K562 (cell line): ENCODE results near the gene NHLRC2. TPM values are rescaled to one million over a fixed set of nuclear protein-coding genes. Genes with fewer than 3 reads are reported as not detected.

ENCODE experiments used
- ATAC-seq: fragments of 200-7000 bp; cut with Tn5 transposase; 3 replicates; pipeline ENCODE4 v1.9.1; 2020; ENCODE audit warnings: moderate library complexity
- BruUV-seq: library from RNA; stranded (reverse); fragments of 400-500 nt; replicated peaks from 2 replicates; lab custom pipeline; 2021; lab: Mats Ljungman, UMichigan
- CTCF ChIA-PET: fragments of 300-600 bp; formaldehyde crosslinking; extraction: SDS; loops from one replicate; lab custom pipeline; 2021; ENCODE audit warnings: low intra/inter-chr PET ratio; lab: Yijun Ruan, JAX
- POLR2A ChIA-PET: fragments of 300-600, 350-650 bp; sonication (Branson Sonifier 250); formaldehyde crosslinking; extraction: SDS; loops from one replicate; lab custom pipeline; 2021; ENCODE audit warnings: antibody characterized with exemption, inconsistent platforms; lab: Yijun Ruan, JAX
- DNase-seq, 4 experiments: peaks; one replicate each; pipeline versions ENCODE4 v3.0.0 to v3.0.0-alpha.2; 2011 to 2018; ENCODE audit warnings: low spot score in 3 of 4, mixed read lengths in 3 of 4; ENCODE audit errors: extremely low read depth in 1 of 4
- FAIRE-seq: peaks from 2 replicates; lab custom pipeline; 2011; peaks lifted over from hg19 to GRCh38; lab: Jason Lieb, UNC
- H2AFZ ChIP-seq: 2 replicates; pipeline ENCODE4 v1.6.0; 2011; ENCODE audit warnings: low read depth, low read length, control low read depth, inconsistent platforms
- H3K27ac ChIP-seq: fragments of 200-600 bp; 3 replicates; pipeline ENCODE4 v1.8.0; 2011; ENCODE audit warnings: low read depth, mild to moderate bottlenecking, control low read depth, inconsistent platforms, low read length, moderate library complexity, mixed read lengths; ENCODE audit errors: extremely low read depth
- H3K27me3 ChIP-seq, 2 experiments: fragments of 300-600 bp in 1 of 2; 2 replicates in 1 of 2; 3 replicates in 1 of 2; pipeline versions ENCODE4 v1.6.0 to v1.8.0; 2011; ENCODE audit warnings: inconsistent platforms in 2 of 2, low read length in 2 of 2, mild to moderate bottlenecking in 1 of 2, mixed read lengths in 1 of 2, moderate library complexity in 1 of 2; ENCODE audit not compliant: control insufficient read depth in 2 of 2, insufficient read depth in 2 of 2
- H3K36me3 ChIP-seq: fragments of 300-600 bp; 3 replicates; pipeline ENCODE4 v1.8.0; 2011; ENCODE audit warnings: mild to moderate bottlenecking, low read length, inconsistent platforms; ENCODE audit not compliant: control insufficient read depth, insufficient read depth
- H3K4me1 ChIP-seq, 2 experiments: fragments of 200-600 bp in 1 of 2; replicated peaks in 1 of 2; 2 replicates in 1 of 2; 3 replicates in 1 of 2; pipeline versions ENCODE4 v1.5.1 to v1.8.0; 2011; ENCODE audit warnings: inconsistent platforms in 2 of 2, low read length in 2 of 2, mild to moderate bottlenecking in 1 of 2, mixed read lengths in 1 of 2, moderate library complexity in 1 of 2; ENCODE audit not compliant: control insufficient read depth in 2 of 2, insufficient read depth in 2 of 2
- H3K4me2 ChIP-seq: 2 replicates; pipeline ENCODE4 v1.6.1; 2011; ENCODE audit warnings: low read length, control low read depth, inconsistent platforms, mixed read lengths; ENCODE audit not compliant: insufficient read depth
- H3K4me3 ChIP-seq: fragments of 200-600 bp; sonication (generic), shearing (Covaris generic); 2 replicates; pipeline ENCODE4 v1.5.1; 2016; ENCODE audit warnings: control low read depth, inconsistent platforms
- H3K79me2 ChIP-seq: fragments of 200-600 bp; 3 replicates; pipeline ENCODE4 v1.8.0; 2011; ENCODE audit warnings: low read length, inconsistent platforms; ENCODE audit not compliant: control insufficient read depth, insufficient read depth
- H3K9ac ChIP-seq, 2 experiments: 2 replicates each; pipeline versions ENCODE4 v1.6.0 to v1.6.1; 2011; ENCODE audit warnings: low read depth in 2 of 2, low read length in 2 of 2, control low read depth in 1 of 2, inconsistent platforms in 1 of 2, mild to moderate bottlenecking in 1 of 2, mixed read lengths in 1 of 2; ENCODE audit not compliant: insufficient read depth in 1 of 2
- H3K9me1 ChIP-seq: one replicate; pipeline ENCODE4 v1.6.0; 2011; ENCODE audit warnings: inconsistent platforms, mild to moderate bottlenecking, low read length, moderate library complexity; ENCODE audit not compliant: control insufficient read depth, insufficient read depth
- H3K9me3 ChIP-seq: replicated peaks from 2 replicates; pipeline ENCODE4 v1.5.1; 2011; ENCODE audit warnings: low read depth, low read length, inconsistent platforms; ENCODE audit not compliant: control insufficient read depth, insufficient read depth
- H4K20me1 ChIP-seq: replicated peaks from 2 replicates; pipeline ENCODE4 v1.6.1; 2011; ENCODE audit warnings: low read length, inconsistent platforms, mixed read lengths; ENCODE audit not compliant: control insufficient read depth, insufficient read depth
- ARID1B ChIP-seq: fragments of 450-650 bp; IDR thresholded peaks from 2 replicates; pipeline ENCODE4 v1.6.1; 2016; ENCODE audit warnings: antibody characterized with exemption, mild to moderate bottlenecking, inconsistent platforms
- BDP1 ChIP-seq: IDR thresholded peaks from 3 replicates; pipeline ENCODE4 v1.6.1; 2011; ENCODE audit not compliant: insufficient read length, insufficient read depth
- BRF2 ChIP-seq: IDR thresholded peaks from 3 replicates; pipeline ENCODE4 v1.6.1; 2011; ENCODE audit warnings: borderline replicate concordance, mild to moderate bottlenecking; ENCODE audit not compliant: insufficient read length, insufficient read depth
- CAMTA2 ChIP-seq: fragments of 250-450 bp; sonication (Bioruptor Pico); conservative IDR thresholded peaks from 2 replicates; pipeline ENCODE4 v1.5.1; 2022
- CTCFL ChIP-seq: IDR thresholded peaks from 2 replicates; pipeline ENCODE4 v1.6.1; 2011; ENCODE audit warnings: borderline replicate concordance, low read depth, mild to moderate bottlenecking, moderate library complexity, low read length; ENCODE audit not compliant: insufficient read depth, poor library complexity, severe bottlenecking
- E2F4 ChIP-seq: sonication (generic); formaldehyde crosslinking; IDR thresholded peaks from 2 replicates; pipeline ENCODE4 v1.8.0; 2022; ENCODE audit warnings: mild to moderate bottlenecking, low read depth, missing genetic modification reagents
- EHMT2 ChIP-seq: fragments of 450-650 bp; IDR thresholded peaks from 2 replicates; pipeline ENCODE4 v1.6.1; 2018; ENCODE audit warnings: antibody characterized with exemption
- ETV1 ChIP-seq: fragments of 450-650 bp; conservative IDR thresholded peaks from 2 replicates; pipeline ENCODE4 v1.6.1; 2016; ENCODE audit warnings: missing genetic modification characterization, control low read depth, low read depth, missing compliant biosample characterization
- ETV6 ChIP-seq, 3 experiments: fragments of 150-350 bp in 1 of 3; sonication (generic) in 1 of 3; formaldehyde crosslinking in 1 of 3; IDR thresholded peaks; 2 replicates each; pipeline versions ENCODE4 v1.6.1 to v1.8.0; 2014 to 2022; ENCODE audit warnings: borderline replicate concordance in 2 of 3, low read depth in 2 of 3, antibody characterized with exemption in 1 of 3, low read length in 1 of 3, mild to moderate bottlenecking in 1 of 3, missing genetic modification reagents in 1 of 3
- HCFC1 ChIP-seq: IDR thresholded peaks from 2 replicates; pipeline ENCODE4 v1.6.1; 2012; ENCODE audit warnings: low read depth, low read length, improper control_type of control experiment
- HDAC1 ChIP-seq, 2 experiments: fragments of 450-650 bp; IDR thresholded peaks; 2 replicates each; pipeline ENCODE4 v1.6.1; 2016 to 2017; ENCODE audit warnings: inconsistent platforms in 1 of 2, mild to moderate bottlenecking in 1 of 2, moderate library complexity in 1 of 2
- MAX ChIP-seq: sonication (generic); formaldehyde crosslinking; IDR thresholded peaks from 2 replicates; pipeline ENCODE4 v1.9.0; 2022; ENCODE audit warnings: mild to moderate bottlenecking, missing genetic modification reagents
- PRPF4 ChIP-seq: fragments of 200-400 bp; formaldehyde crosslinking; IDR thresholded peaks from one replicate; pipeline ENCODE4 v1.6.1; 2017; ENCODE audit warnings: low read length, low read depth, mild to moderate bottlenecking; ENCODE audit not compliant: insufficient read depth, poor library complexity, severe bottlenecking
- PTRF ChIP-seq: fragments of 450-650 bp; IDR thresholded peaks from 2 replicates; pipeline ENCODE4 v1.6.1; 2016; ENCODE audit warnings: mild to moderate bottlenecking, missing genetic modification characterization, missing compliant biosample characterization
- TCF15 ChIP-seq: fragments of 250-450 bp; sonication (Bioruptor Pico); IDR thresholded peaks from 2 replicates; pipeline ENCODE4 v1.8.0; 2022; ENCODE audit warnings: moderate library complexity, mild to moderate bottlenecking, inconsistent platforms
- ZBTB1 ChIP-seq: sonication (generic); formaldehyde crosslinking; IDR thresholded peaks from 2 replicates; pipeline ENCODE4 v1.8.1; 2023; ENCODE audit warnings: missing genetic modification reagents, low read depth, mild to moderate bottlenecking, borderline replicate concordance
- ZNF707 ChIP-seq: fragments of 250-450 bp; sonication (Bioruptor Pico); conservative IDR thresholded peaks from 2 replicates; pipeline ENCODE4 v1.8.0; 2022; ENCODE audit warnings: inconsistent platforms, mild to moderate bottlenecking, moderate library complexity
- ZNF77 ChIP-seq: fragments of 250-450 bp; sonication (Bioruptor Pico); IDR thresholded peaks from 2 replicates; pipeline ENCODE4 v1.5.0; 2020
- WGBS: fragments of 100-300 bp; shearing (Covaris generic); methylation state at CpG from one replicate; pipeline ENCODE4 v1.1.6; 2016; ENCODE audit warnings: low coverage, mixed read lengths; ENCODE audit not compliant: insufficient coverage; ENCODE audit errors: missing lambda C conversion rate; 5-methylcytosine and 5-hydroxymethylcytosine counted together
- in situ Hi-C: fragments of 300-500 bp; cut with MboI; formaldehyde crosslinking; loops from 4 replicates; pipeline ENCODE4 v1.15.0; 2018; ENCODE audit warnings: inconsistent platforms, mixed read lengths
- intact Hi-C: fragments of 100-400 bp; cut with micrococcal nuclease; formaldehyde crosslinking; loops from 2 replicates; pipeline ENCODE4 v1.14.2; 2022
- polyA plus RNA-seq, 8 experiments: library from polyadenylated mRNA; depleted of rRNA in 4 of 8; stranded (reverse) in 5 of 8; unstranded in 3 of 8; fragments of >200 nt; fragmentation: Nextera tagmentation in 2 of 8; fragmentation: Illumina TruSeq in 1 of 8; extraction: Ambion mirVana in 2 of 8; extraction: Trizol in 1 of 8; gene quantifications; 2 replicates each; pipeline versions ENCODE4 v1.2.1 to v1.2.3, GENCODE V29; 2011 to 2014; ENCODE audit warnings: inconsistent platforms in 1 of 8, missing spikeins in 1 of 8
- total RNA-seq, 7 experiments: library from RNA; depleted of rRNA in 6 of 7; stranded (reverse); fragments of >200 nt in 6 of 7; fragmentation: Illumina TruSeq in 2 of 7; extraction: Trizol in 2 of 7; gene quantifications; 2 replicates each; pipeline versions ENCODE4 v1.2.1 to v1.2.3, GENCODE V29; 2011 to 2021; ENCODE audit warnings: low replicate concordance in 1 of 7

The NHLRC2 gene
- total and polyA plus RNA-seq, 9 of the 15 experiments (the other 6 are each of a cell fraction or from before 2014, with no cell fraction given) = 1.5 to 22.4 (median 10.3) TPM

- intact Hi-C loops = no loop called here
- H3K9me3 ChIP-seq = no peaks in the 10 kb centered on the region
- H4K20me1 ChIP-seq = no peaks in the 10 kb centered on the region
- no peaks in the 10 kb centered on the region for H3K27me3 ChIP-seq
- no peak for ATAC-seq
- no peaks in the 10 kb centered on the region for H3K9me1 ChIP-seq
- no peak overlapping the region for H3K27ac ChIP-seq
- H3K79me2 ChIP-seq = no peaks in the 10 kb centered on the region
- no TSS peak for BruUV-seq
- 86% methylated on average over 2 of the region's 2 CpGs for WGBS
- H3K9ac ChIP-seq = no peak overlapping the region
- 0 out of 3 replicates have a peak, but pooled peaks cover 9% of the 10 kb centered on the region for H3K36me3 ChIP-seq
- no peak overlapping the region for H3K4me2 ChIP-seq
- H3K4me3 ChIP-seq = no peak overlapping the region
- TF ChIP-seq PTRF (tag) (no peak), CAMTA2 (no peak), ETV1 (tag) (no peak), CTCFL (no peak), ETV6 (IDR thresholded peaks at IDR 0.05; ENCODE audit: borderline replicate concordance in 1 of 2, low read depth in 2 of 2, low read length in 1 of 2) (no peak), ETV6 (CRISPR knock-in tag; IDR thresholded peaks at IDR 0.05; ENCODE audit: borderline replicate concordance) (no peak), HDAC1 (IDR thresholded peaks at IDR 0.05) (no peak), BDP1 (no peak), MAX (CRISPR knock-in tag) (no peak), ZBTB1 (CRISPR knock-in tag) (no peak), ARID1B (no peak), E2F4 (no peak), ZNF77 (no peak), PRPF4 (no peak), HCFC1 (no peak), BRF2 (no peak), ZNF707 (CRISPR knock-in tag) (no peak), EHMT2 (no peak), TCF15 (CRISPR knock-in tag) (no peak)
- TF ChIP-seq, all 486 proteins: peak for 0
- DNase-seq = no peak
- FAIRE-seq = no peak
- H3K4me1 ChIP-seq = no peaks in the 10 kb centered on the region
- CTCF ChIA-PET = no interaction called here
- POLR2A ChIA-PET = no interaction called here
- in situ Hi-C loops = no loop called here
- H2AFZ ChIP-seq = no peak overlapping the region
Observed at GRCh38 chr10:113914956-113915355, 60.5 kb downstream of the NHLRC2 start.
